BJ (cell line): ENCODE measurements around the gene ATP9A. TPM values are rescaled to one million over a fixed set of nuclear protein-coding genes. Genes with fewer than 3 reads are reported as not detected.
"Not testable (repeated sequence)": the region's sequence is repeated elsewhere in the genome, so short reads cannot be mapped to it uniquely, and the experiment has no call there.

Experiments used
- CTCF ChIA-PET: fragments of 350-600 bp; formaldehyde crosslinking; extraction: SDS; loops from one replicate; lab custom pipeline; 2021; ENCODE audit warnings: antibody characterized with exemption, inconsistent platforms; lab: Yijun Ruan, JAX
- POLR2A ChIA-PET: fragments of 300-600 bp; sonication (Branson Sonifier 250); formaldehyde crosslinking; extraction: SDS; loops from one replicate; lab custom pipeline; 2021; ENCODE audit warnings: antibody characterized with exemption; lab: Charles Lee
- DNase-seq: peaks from one replicate; pipeline ENCODE4 v3.0.0-alpha.2; 2011; ENCODE audit warnings: low read depth
- H3K27me3 ChIP-seq: 2 replicates; pipeline ENCODE4 v1.6.0; 2011; ENCODE audit warnings: low read length; ENCODE audit not compliant: control insufficient read depth, insufficient read depth
- H3K36me3 ChIP-seq: 2 replicates; pipeline ENCODE4 v1.5.1; 2011; ENCODE audit warnings: low read length; ENCODE audit not compliant: control insufficient read depth, insufficient read depth
- H3K4me3 ChIP-seq: 2 replicates; pipeline ENCODE4 v1.5.1; 2011; ENCODE audit warnings: low read depth, mild to moderate bottlenecking, control low read depth, low read length
- CTCF ChIP-seq: IDR thresholded peaks from 2 replicates; pipeline ENCODE4 v1.5.1; 2011; ENCODE audit warnings: low read depth, mild to moderate bottlenecking, control low read depth, inconsistent platforms, low read length, moderate library complexity; ENCODE audit not compliant: insufficient read depth
- polyA plus RNA-seq: library from polyadenylated mRNA; depleted of rRNA; stranded (reverse); fragments of >200 nt; gene quantifications from 2 replicates; pipeline ENCODE4 v1.2.3, GENCODE V29; 2011

The ATP9A gene
- polyA plus RNA-seq, 1 experiment, result 26.0 TPM

- ChIA-PET POLR2A (no interaction called here), CTCF (interaction anchor here (0.6 kb wide), 1 partner anchor 192 kb away, joined by 4 read pairs; no protein-coding TSS in a partner anchor)
- H3K4me3 ChIP-seq, result no peak overlapping the region
- DNase-seq, result no peak
- peaks cover 2% of the 10 kb centered on the region; the same call in 1 of the 2 replicates for H3K36me3 ChIP-seq
- no peak for TF ChIP-seq CTCF
- no peaks in the 10 kb centered on the region for H3K27me3 ChIP-seq
Measured at GRCh38 chr20:51728737-51729136, 39.5 kb downstream of the ATP9A start.

- Histone ChIP-seq H3K36me3 (peaks cover 2% of the 10 kb centered on the region; the same call in 1 of the 2 replicates), H3K27me3 (no peaks in the 10 kb centered on the region), H3K4me3 (no peak overlapping the region)
- no peak for DNase-seq
- POLR2A ChIA-PET, result no interaction called here
- CTCF ChIA-PET, result no interaction called here
- TF ChIP-seq CTCF, result no peak
Measured at GRCh38 chr20:51727872-51728271, 40.3 kb downstream of the ATP9A start.

GRCh38 chr20:51725584-51726176 lies 42.5 kb downstream of the ATP9A start:
- ChIA-PET CTCF (interaction anchor here (0.5 kb wide), 1 partner anchor 21 kb away, joined by 4 read pairs; no protein-coding TSS in a partner anchor), POLR2A (no interaction called here)
- no peak for DNase-seq

GRCh38 chr20:51723026-51723425 lies 45.2 kb downstream of the ATP9A start:
- H3K36me3 ChIP-seq, CTCF ChIA-PET, POLR2A ChIA-PET: not testable (repeated sequence)

More at GRCh38 chr20:51725584-51726176, 42.5 kb downstream of the ATP9A start:
- TF ChIP-seq CTCF, result no peak
- H3K27me3 ChIP-seq, result no peaks in the 10 kb centered on the region
- peaks cover 2% of the 10 kb centered on the region; the same call in 1 of the 2 replicates for H3K36me3 ChIP-seq
- H3K4me3 ChIP-seq, result no peak overlapping the region

DNA sequence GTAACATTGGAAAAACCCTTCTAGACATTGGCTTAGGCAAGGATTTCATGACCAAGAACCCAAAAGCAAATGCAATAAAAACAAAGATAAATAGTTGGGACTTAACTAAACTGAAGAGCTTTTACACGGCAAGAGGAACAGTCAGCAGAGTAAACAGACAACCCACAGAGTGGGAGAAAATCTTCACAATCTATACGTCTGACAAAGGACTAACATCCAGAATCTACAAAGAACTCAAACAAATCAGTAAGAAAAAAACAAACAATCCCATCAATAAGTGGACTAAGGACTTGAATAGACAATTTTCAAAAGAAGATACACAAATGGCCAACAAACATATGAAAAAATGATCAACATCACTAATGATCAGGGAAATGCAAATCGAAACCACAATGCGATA lies 45.9 kb downstream of the ATP9A start:
- H3K27me3 ChIP-seq, DNase-seq, POLR2A ChIA-PET, H3K36me3 ChIP-seq, CTCF ChIA-PET, H3K4me3 ChIP-seq: not testable (repeated sequence)

More at GRCh38 chr20:51723026-51723425, 45.2 kb downstream of the ATP9A start:
- DNase-seq, H3K27me3 ChIP-seq, H3K4me3 ChIP-seq: not testable (repeated sequence)

GRCh38 chr20:51720854-51721253 lies 47.3 kb downstream of the ATP9A start:
- POLR2A ChIA-PET, result no interaction called here

More at GRCh38 chr20:51720854-51721253, 47.3 kb downstream of the ATP9A start:
- H3K27me3 ChIP-seq, result no peaks in the 10 kb centered on the region
- no peak for DNase-seq
- no peaks in the 10 kb centered on the region for H3K36me3 ChIP-seq
- H3K4me3 ChIP-seq, result no peak overlapping the region
- CTCF ChIA-PET, result interaction anchor here (1.7 kb wide), 1 partner anchor 20 kb away, joined by 3 read pairs; no protein-coding TSS in a partner anchor
- no peak for TF ChIP-seq CTCF
